H1 (cell line): ENCODE measurements around the gene AGPAT4. TPM values are rescaled to one million over a fixed set of nuclear protein-coding genes. Genes with fewer than 3 reads are reported as not detected.

ENCODE experiments used
- CBX8 ChIP-seq: fragments of 300-800, 300-1000 bp; sonication (generic); IDR thresholded peaks from 2 replicates; pipeline ENCODE4 v1.7.1; 2016; ENCODE audit warnings: low read depth, low read length, borderline replicate concordance
- CHD2 ChIP-seq: IDR thresholded peaks from 2 replicates; pipeline ENCODE4 v1.6.1; 2012; ENCODE audit warnings: low read length, improper control_type of control experiment
- NANOG ChIP-seq: IDR thresholded peaks from 2 replicates; pipeline ENCODE4 v1.6.1; 2011; ENCODE audit warnings: low read length, low read depth, mild to moderate bottlenecking, inconsistent platforms; ENCODE audit not compliant: insufficient read depth, poor library complexity, severe bottlenecking
- POU5F1 ChIP-seq: IDR thresholded peaks from 2 replicates; pipeline ENCODE4 v1.6.1; 2011; ENCODE audit warnings: low read depth, mild to moderate bottlenecking, low read length, moderate library complexity
- RFX5 ChIP-seq: IDR thresholded peaks from 2 replicates; pipeline ENCODE4 v1.6.1; 2011; ENCODE audit warnings: low read depth, low read length, improper control_type of control experiment, borderline replicate concordance
- SP4 ChIP-seq: IDR thresholded peaks from 2 replicates; pipeline ENCODE4 v1.6.1; 2012; ENCODE audit warnings: low read length, inconsistent platforms
- polyA plus RNA-seq, 7 experiments: library from polyadenylated mRNA; depleted of rRNA in 3 of 7; stranded (reverse) in 5 of 7; unstranded in 2 of 7; fragments of >200 nt in 5 of 7; fragments of 200-250 nt in 2 of 7; gene quantifications; 1 replicate in 5 of 7; 2 replicates in 1 of 7; 4 replicates in 1 of 7; pipeline versions ENCODE4 v1.2.1 to v1.2.3, GENCODE V29; 2011 to 2013; ENCODE audit warnings: missing spikeins in 2 of 7, mixed read lengths in 2 of 7
- total RNA-seq: library from RNA; stranded (reverse); fragmentation: NEBNext Ultra II Directional; extraction: Animal tissue kit (Norgen Biotek cat#: 25700); gene quantifications from 2 replicates; pipeline ENCODE4 v1.2.1, GENCODE V29; 2021
- TF ChIP-seq, protein P1 (sequence below): fragments of 300-600 bp; sonication (generic); IDR thresholded peaks from 2 replicates; pipeline ENCODE4 v1.7.1; 2012; ENCODE audit warnings: low read length, moderate library complexity, mild to moderate bottlenecking, inconsistent platforms; ENCODE audit not compliant: insufficient replicate concordance

Gene AGPAT4
- total and polyA plus RNA-seq, 2 of the 8 experiments (the other 6 are each of a cell fraction or from before 2014, with no cell fraction given) = 13.5 to 23.8 TPM

DNA sequence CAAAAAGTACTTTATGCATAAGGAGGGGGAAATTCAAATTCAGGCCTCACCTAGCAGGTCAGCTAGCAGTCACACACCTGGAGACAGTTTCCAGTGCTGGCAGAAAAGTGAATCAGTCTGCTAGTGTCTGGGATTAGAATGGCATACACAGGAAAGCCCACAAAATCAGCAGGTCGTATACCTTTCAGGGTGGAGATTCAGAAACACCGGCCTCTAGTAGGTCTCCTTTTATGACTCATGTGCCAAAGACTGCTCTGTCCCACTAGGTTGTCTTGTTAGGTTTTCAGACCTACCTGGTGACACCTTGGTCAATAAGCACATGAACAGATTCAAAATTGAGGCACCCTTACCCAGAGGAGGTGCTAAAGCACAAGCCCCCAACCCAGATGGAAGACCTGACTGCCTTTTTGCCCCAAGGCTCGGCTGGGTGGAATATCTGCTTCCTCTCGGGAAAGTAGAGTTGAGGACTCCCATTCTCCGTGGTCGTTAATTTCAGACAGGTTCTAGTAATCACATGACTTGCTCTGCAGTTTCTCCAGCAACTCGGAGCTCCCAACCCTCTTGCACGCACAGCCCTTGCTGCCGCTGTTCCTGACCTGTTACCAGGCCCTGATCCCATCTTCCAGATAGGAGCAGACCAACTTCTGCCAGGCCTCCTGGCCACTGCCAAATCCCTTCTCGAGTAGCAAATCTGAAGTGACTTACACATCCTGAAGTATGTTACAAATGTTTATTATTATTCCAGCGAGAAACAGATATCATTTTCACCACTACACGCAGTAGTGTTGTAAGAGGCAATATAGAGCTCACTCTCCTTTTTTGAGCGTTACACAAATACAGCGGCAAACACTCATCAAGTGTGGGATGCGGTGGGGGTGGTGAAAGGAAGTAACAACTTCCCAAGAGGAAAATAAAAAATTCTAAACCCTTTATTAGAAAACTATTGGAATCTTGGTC is 46.6 kb downstream of the AGPAT4 start (continued):
- TF ChIP-seq CHD2 (no peak), CBX8 (no peak), SP4 (no peak), NANOG (no peak), RFX5 (no peak), POU5F1 (no peak)
- TF ChIP-seq, protein P1, sequence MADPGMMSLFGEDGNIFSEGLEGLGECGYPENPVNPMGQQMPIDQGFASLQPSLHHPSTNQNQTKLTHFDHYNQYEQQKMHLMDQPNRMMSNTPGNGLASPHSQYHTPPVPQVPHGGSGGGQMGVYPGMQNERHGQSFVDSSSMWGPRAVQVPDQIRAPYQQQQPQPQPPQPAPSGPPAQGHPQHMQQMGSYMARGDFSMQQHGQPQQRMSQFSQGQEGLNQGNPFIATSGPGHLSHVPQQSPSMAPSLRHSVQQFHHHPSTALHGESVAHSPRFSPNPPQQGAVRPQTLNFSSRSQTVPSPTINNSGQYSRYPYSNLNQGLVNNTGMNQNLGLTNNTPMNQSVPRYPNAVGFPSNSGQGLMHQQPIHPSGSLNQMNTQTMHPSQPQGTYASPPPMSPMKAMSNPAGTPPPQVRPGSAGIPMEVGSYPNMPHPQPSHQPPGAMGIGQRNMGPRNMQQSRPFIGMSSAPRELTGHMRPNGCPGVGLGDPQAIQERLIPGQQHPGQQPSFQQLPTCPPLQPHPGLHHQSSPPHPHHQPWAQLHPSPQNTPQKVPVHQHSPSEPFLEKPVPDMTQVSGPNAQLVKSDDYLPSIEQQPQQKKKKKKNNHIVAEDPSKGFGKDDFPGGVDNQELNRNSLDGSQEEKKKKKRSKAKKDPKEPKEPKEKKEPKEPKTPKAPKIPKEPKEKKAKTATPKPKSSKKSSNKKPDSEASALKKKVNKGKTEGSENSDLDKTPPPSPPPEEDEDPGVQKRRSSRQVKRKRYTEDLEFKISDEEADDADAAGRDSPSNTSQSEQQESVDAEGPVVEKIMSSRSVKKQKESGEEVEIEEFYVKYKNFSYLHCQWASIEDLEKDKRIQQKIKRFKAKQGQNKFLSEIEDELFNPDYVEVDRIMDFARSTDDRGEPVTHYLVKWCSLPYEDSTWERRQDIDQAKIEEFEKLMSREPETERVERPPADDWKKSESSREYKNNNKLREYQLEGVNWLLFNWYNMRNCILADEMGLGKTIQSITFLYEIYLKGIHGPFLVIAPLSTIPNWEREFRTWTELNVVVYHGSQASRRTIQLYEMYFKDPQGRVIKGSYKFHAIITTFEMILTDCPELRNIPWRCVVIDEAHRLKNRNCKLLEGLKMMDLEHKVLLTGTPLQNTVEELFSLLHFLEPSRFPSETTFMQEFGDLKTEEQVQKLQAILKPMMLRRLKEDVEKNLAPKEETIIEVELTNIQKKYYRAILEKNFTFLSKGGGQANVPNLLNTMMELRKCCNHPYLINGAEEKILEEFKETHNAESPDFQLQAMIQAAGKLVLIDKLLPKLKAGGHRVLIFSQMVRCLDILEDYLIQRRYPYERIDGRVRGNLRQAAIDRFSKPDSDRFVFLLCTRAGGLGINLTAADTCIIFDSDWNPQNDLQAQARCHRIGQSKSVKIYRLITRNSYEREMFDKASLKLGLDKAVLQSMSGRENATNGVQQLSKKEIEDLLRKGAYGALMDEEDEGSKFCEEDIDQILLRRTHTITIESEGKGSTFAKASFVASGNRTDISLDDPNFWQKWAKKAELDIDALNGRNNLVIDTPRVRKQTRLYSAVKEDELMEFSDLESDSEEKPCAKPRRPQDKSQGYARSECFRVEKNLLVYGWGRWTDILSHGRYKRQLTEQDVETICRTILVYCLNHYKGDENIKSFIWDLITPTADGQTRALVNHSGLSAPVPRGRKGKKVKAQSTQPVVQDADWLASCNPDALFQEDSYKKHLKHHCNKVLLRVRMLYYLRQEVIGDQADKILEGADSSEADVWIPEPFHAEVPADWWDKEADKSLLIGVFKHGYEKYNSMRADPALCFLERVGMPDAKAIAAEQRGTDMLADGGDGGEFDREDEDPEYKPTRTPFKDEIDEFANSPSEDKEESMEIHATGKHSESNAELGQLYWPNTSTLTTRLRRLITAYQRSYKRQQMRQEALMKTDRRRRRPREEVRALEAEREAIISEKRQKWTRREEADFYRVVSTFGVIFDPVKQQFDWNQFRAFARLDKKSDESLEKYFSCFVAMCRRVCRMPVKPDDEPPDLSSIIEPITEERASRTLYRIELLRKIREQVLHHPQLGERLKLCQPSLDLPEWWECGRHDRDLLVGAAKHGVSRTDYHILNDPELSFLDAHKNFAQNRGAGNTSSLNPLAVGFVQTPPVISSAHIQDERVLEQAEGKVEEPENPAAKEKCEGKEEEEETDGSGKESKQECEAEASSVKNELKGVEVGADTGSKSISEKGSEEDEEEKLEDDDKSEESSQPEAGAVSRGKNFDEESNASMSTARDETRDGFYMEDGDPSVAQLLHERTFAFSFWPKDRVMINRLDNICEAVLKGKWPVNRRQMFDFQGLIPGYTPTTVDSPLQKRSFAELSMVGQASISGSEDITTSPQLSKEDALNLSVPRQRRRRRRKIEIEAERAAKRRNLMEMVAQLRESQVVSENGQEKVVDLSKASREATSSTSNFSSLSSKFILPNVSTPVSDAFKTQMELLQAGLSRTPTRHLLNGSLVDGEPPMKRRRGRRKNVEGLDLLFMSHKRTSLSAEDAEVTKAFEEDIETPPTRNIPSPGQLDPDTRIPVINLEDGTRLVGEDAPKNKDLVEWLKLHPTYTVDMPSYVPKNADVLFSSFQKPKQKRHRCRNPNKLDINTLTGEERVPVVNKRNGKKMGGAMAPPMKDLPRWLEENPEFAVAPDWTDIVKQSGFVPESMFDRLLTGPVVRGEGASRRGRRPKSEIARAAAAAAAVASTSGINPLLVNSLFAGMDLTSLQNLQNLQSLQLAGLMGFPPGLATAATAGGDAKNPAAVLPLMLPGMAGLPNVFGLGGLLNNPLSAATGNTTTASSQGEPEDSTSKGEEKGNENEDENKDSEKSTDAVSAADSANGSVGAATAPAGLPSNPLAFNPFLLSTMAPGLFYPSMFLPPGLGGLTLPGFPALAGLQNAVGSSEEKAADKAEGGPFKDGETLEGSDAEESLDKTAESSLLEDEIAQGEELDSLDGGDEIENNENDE = no peak
